Endothelial cell of umbilical vein (primary cell): ENCODE measurements around the gene STARD13. TPM values are rescaled to one million over a fixed set of nuclear protein-coding genes. Genes with fewer than 3 reads are reported as not detected.
"Not testable (repeated sequence)": the region's sequence is repeated elsewhere in the genome, so short reads cannot be mapped to it uniquely, and the experiment has no call there.

ENCODE experiments used
- BruUV-seq: library from RNA; stranded (reverse); fragments of 400-500 nt; replicated peaks from 2 replicates; lab custom pipeline; 2021; lab: Mats Ljungman, UMichigan
- CTCF ChIA-PET: fragments of 300-600, 350-600 bp; sonication (Branson Sonifier 250); formaldehyde crosslinking; loops from one replicate; lab custom pipeline; 2021; ENCODE audit warnings: antibody characterized with exemption, inconsistent platforms; lab: Charles Lee
- POLR2A ChIA-PET: fragments of 300-600, 350-600 bp; sonication (Branson Sonifier 250); formaldehyde crosslinking; loops from one replicate; lab custom pipeline; 2021; ENCODE audit warnings: antibody characterized with exemption, inconsistent platforms; lab: Charles Lee
- DNase-seq: peaks from one replicate; pipeline ENCODE4 v3.0.0-alpha.2; 2011; ENCODE audit warnings: low read depth, low spot score
- FAIRE-seq: peaks from 2 replicates; lab custom pipeline; 2011; peaks lifted over from hg19 to GRCh38; lab: Jason Lieb, UNC
- H2AFZ ChIP-seq: 2 replicates; pipeline ENCODE4 v1.6.0; 2012; ENCODE audit warnings: low read depth, low read length, control low read depth, inconsistent platforms
- H3K27ac ChIP-seq: 2 replicates; pipeline ENCODE4 v1.5.1; 2011; ENCODE audit warnings: low read depth, mild to moderate bottlenecking, control low read depth, low read length, moderate library complexity; ENCODE audit not compliant: insufficient read depth
- H3K27me3 ChIP-seq, 2 experiments: 2 replicates each; pipeline versions ENCODE4 v1.6.0 to v1.6.1; 2011; ENCODE audit warnings: low read length in 2 of 2, mixed read lengths in 1 of 2; ENCODE audit not compliant: control insufficient read depth in 2 of 2, insufficient read depth in 2 of 2
- H3K36me3 ChIP-seq, 2 experiments: 2 replicates in 1 of 2; 3 replicates in 1 of 2; pipeline ENCODE4 v1.5.1; 2011; ENCODE audit warnings: low read length in 2 of 2, mild to moderate bottlenecking in 1 of 2, moderate library complexity in 1 of 2; ENCODE audit not compliant: control insufficient read depth in 2 of 2, insufficient read depth in 2 of 2; ENCODE audit errors: extremely low read depth in 1 of 2
- H3K4me1 ChIP-seq: 3 replicates; pipeline ENCODE4 v1.5.1; 2011; ENCODE audit warnings: mild to moderate bottlenecking, low read length; ENCODE audit not compliant: control insufficient read depth, insufficient read depth; ENCODE audit errors: extremely low read depth
- H3K4me2 ChIP-seq: 2 replicates; pipeline ENCODE4 v1.6.1; 2011; ENCODE audit warnings: low read length, control low read depth, mixed read lengths; ENCODE audit not compliant: insufficient read depth
- H3K4me3 ChIP-seq, 3 experiments: fragments of 200-600 bp in 1 of 3; sonication (generic), shearing (Covaris generic) in 1 of 3; replicated peaks in 1 of 3; 2 replicates each; pipeline ENCODE4 v1.5.1; 2011 to 2016; ENCODE audit warnings: control low read depth in 3 of 3, low read length in 3 of 3, mild to moderate bottlenecking in 2 of 3, inconsistent platforms in 1 of 3, low read depth in 1 of 3, moderate library complexity in 1 of 3; ENCODE audit not compliant: insufficient read depth in 1 of 3
- H3K79me2 ChIP-seq: 2 replicates; pipeline ENCODE4 v1.6.0; 2012; ENCODE audit warnings: low read length, inconsistent platforms; ENCODE audit not compliant: control insufficient read depth, insufficient read depth
- H3K9ac ChIP-seq: replicated peaks from 2 replicates; pipeline ENCODE3; 2011; ENCODE audit warnings: low read length, control low read depth; ENCODE audit not compliant: insufficient read depth; ENCODE audit errors: extremely low read depth
- H3K9me1 ChIP-seq: replicated peaks from 3 replicates; pipeline ENCODE4 v1.6.0; 2011; ENCODE audit warnings: mild to moderate bottlenecking, low read length; ENCODE audit not compliant: control insufficient read depth, insufficient read depth; ENCODE audit errors: extremely low read depth
- H3K9me3 ChIP-seq: replicated peaks from 2 replicates; pipeline ENCODE4 v1.5.1; 2012; ENCODE audit warnings: low read length, inconsistent platforms; ENCODE audit not compliant: control insufficient read depth, insufficient read depth
- H4K20me1 ChIP-seq: replicated peaks from 2 replicates; pipeline ENCODE3; 2011; ENCODE audit warnings: mild to moderate bottlenecking, low read length; ENCODE audit not compliant: control insufficient read depth, insufficient read depth; ENCODE audit errors: extremely low read depth
- CTCF ChIP-seq, 2 donors: IDR thresholded peaks; 1 replicate in 1 of 2; 2 replicates in 1 of 2; pipeline ENCODE4 v1.5.1; 2011; ENCODE audit warnings: low read length in 2 of 2, mild to moderate bottlenecking in 2 of 2, moderate library complexity in 2 of 2, control low read depth in 1 of 2, inconsistent platforms in 1 of 2, low read depth in 1 of 2; ENCODE audit not compliant: insufficient read depth in 1 of 2; ENCODE audit errors: extremely low read depth in 1 of 2
- EZH2 ChIP-seq: IDR thresholded peaks from 2 replicates; pipeline ENCODE4 v1.6.1; 2012; ENCODE audit warnings: borderline replicate concordance, low read depth, mild to moderate bottlenecking, moderate library complexity, low read length, inconsistent platforms; ENCODE audit not compliant: severe bottlenecking
- MYC ChIP-seq: IDR thresholded peaks from one replicate; pipeline ENCODE4 v1.6.1; 2011; ENCODE audit warnings: mild to moderate bottlenecking, low read depth, low read length
- POLR2A ChIP-seq: IDR thresholded peaks from 2 replicates; pipeline ENCODE4 v1.6.1; 2012; ENCODE audit warnings: low read depth, mild to moderate bottlenecking, control low read depth, low read length
- POLR2AphosphoS5 ChIP-seq: IDR thresholded peaks from 2 replicates; pipeline ENCODE4 v1.6.1; 2012; ENCODE audit warnings: low read depth, mild to moderate bottlenecking, control low read depth, low read length, moderate library complexity; ENCODE audit not compliant: insufficient read depth
- dilution Hi-C: fragments of 300-500 bp; cut with MboI; formaldehyde crosslinking; loops from one replicate; pipeline ENCODE4 v1.15.0; 2019; ENCODE audit warnings: low sequenced_read_pairs; ENCODE audit not compliant: extremely low pct_ligation_motif_present
- intact Hi-C: fragments of 100-400 bp; cut with micrococcal nuclease; formaldehyde crosslinking; loops from one replicate; pipeline ENCODE4 v1.10.0; 2022
- polyA plus RNA-seq, 4 experiments: library from polyadenylated mRNA; depleted of rRNA in 3 of 4; stranded (reverse) in 3 of 4; unstranded in 1 of 4; fragments of >200 nt; gene quantifications; 2 replicates each; pipeline versions ENCODE4 v1.2.1 to v1.2.3, GENCODE V29; 2011 to 2012; ENCODE audit warnings: missing spikeins in 1 of 4
- total RNA-seq: library from RNA; stranded (reverse); gene quantifications from 2 replicates; pipeline ENCODE4 v1.2.3, GENCODE V29; 2021

The STARD13 gene
- total and polyA plus RNA-seq, 2 donors (not counting 3 experiments of a cell fraction or from before 2014, with no cell fraction given) = 11.0 to 47.7 TPM

GRCh38 chr13:33244210-33244906 is 41.2 kb downstream of the STARD13 start:
- H3K9me1 ChIP-seq = no peaks in the 10 kb centered on the region
- H3K4me2 ChIP-seq = no peak overlapping the region
- H3K4me1 ChIP-seq = peaks cover 15% of the 10 kb centered on the region
- ChIA-PET CTCF (interaction anchor here (1.2 kb wide), 1 partner anchor 106 kb away, joined by 4 read pairs; no protein-coding TSS in a partner anchor), POLR2A (no interaction called here)
- no peaks in the 10 kb centered on the region for H3K27me3 ChIP-seq
- peaks cover 76% of the 10 kb centered on the region for H3K79me2 ChIP-seq
- peaks cover 0 to 2% of the 10 kb centered on the region in 2 experiments for H3K36me3 ChIP-seq
- H3K9ac ChIP-seq = no peak overlapping the region
- DNase-seq = no peak
- dilution Hi-C loops (no loop called here), intact Hi-C loops (no loop called here)
- BruUV-seq = no TSS peak
- no peaks in the 10 kb centered on the region for H3K9me3 ChIP-seq
- no peak for FAIRE-seq
- no peak overlapping the region for H3K4me3 ChIP-seq
- no peak overlapping the region for H3K27ac ChIP-seq
- H4K20me1 ChIP-seq = no peaks in the 10 kb centered on the region
- no peak overlapping the region for H2AFZ ChIP-seq
- no peak for TF ChIP-seq EZH2
- no peak for TF ChIP-seq MYC
- no peak for TF ChIP-seq POLR2A
- no peak for TF ChIP-seq POLR2AphosphoS5

- Histone ChIP-seq H2AFZ (no peak overlapping the region), H3K9me1 (no peaks in the 10 kb centered on the region), H3K4me3 (no peak overlapping the region), H3K79me2 (peaks cover 80% of the 10 kb centered on the region), H3K4me2 (no peak overlapping the region), H3K36me3 (no peaks in the 10 kb centered on the region), H3K9me3 (no peaks in the 10 kb centered on the region), H3K27me3 (no peaks in the 10 kb centered on the region), H4K20me1 (no peaks in the 10 kb centered on the region), H3K27ac (no peak overlapping the region), H3K9ac (no peak overlapping the region), H3K4me1 (peaks cover 3% of the 10 kb centered on the region)
- no peak for FAIRE-seq
- BruUV-seq = no TSS peak
- dilution Hi-C loops = no loop called here
- POLR2A ChIA-PET = interaction anchor here (0.5 kb wide), 1 partner anchor 116 kb away, joined by 3 read pairs; no protein-coding TSS in a partner anchor
- intact Hi-C loops = no loop called here
- CTCF ChIA-PET = no interaction called here
- no peak for TF ChIP-seq CTCF (IDR thresholded peaks at IDR 0.05; ENCODE audit: extremely low read depth in 1 of 2, insufficient read depth in 1 of 2, low read depth in 1 of 2, low read length in 2 of 2)
- no peak for DNase-seq
Measured at GRCh38 chr13:33242984-33243617, 42.5 kb downstream of the STARD13 start.

DNA sequence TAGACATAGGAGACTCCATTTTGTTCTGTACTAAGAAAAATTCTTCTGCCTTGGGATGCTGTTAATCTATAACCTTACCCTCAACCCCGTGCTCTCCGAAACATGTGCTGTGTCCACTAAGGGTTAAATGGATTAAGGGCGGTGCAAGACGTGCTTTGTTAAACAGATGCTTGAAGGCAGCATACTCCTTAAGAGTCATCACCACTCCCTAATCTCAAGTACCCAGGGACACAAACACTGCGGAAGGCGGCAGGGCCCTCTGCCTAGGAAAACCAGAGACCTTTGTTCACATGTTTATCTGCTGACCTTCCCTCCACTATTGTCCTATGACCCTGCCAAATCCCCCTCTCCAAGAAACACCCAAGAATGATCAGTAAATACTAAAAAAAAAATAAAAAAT is 43.2 kb downstream of the STARD13 start:
- CTCF ChIA-PET, POLR2A ChIA-PET, H3K27ac ChIP-seq: not testable (repeated sequence)

More for the DNA sequence above, 43.2 kb downstream of the STARD13 start:
- H3K27me3 ChIP-seq, H3K9ac ChIP-seq, H4K20me1 ChIP-seq, DNase-seq, H3K36me3 ChIP-seq, H3K4me3 ChIP-seq, H3K9me3 ChIP-seq, H3K4me2 ChIP-seq, H3K9me1 ChIP-seq, dilution Hi-C loops, H3K4me1 ChIP-seq, FAIRE-seq, H2AFZ ChIP-seq, BruUV-seq, intact Hi-C loops: not testable (repeated sequence)
- peaks cover 78% of the 10 kb centered on the region for H3K79me2 ChIP-seq
